Measurements from ENCODE around the gene OXSM.

- no peak for TF ChIP-seq CTCF (IDR thresholded peaks at IDR 0.05; ENCODE audit: low read length)
- no peak for TF ChIP-seq EZH2 (optimal IDR thresholded peaks at IDR 0.05; ENCODE audit: low read depth, low read length)
- TF ChIP-seq EZH2phosphoT487 (IDR thresholded peaks at IDR 0.05; ENCODE audit: low read length): no peak
Observed at GRCh38 chr3:25821746-25822573, 32.1 kb downstream of the OXSM start.
